Neural cell (in vitro differentiated cells): ENCODE measurements around the gene SLC25A42.

Experiments
- CTCF ChIP-seq: fragments of 450-650 bp; IDR thresholded peaks from 2 replicates; pipeline ENCODE4 v1.5.1; 2014; ENCODE audit warnings: antibody characterized with exemption, mild to moderate bottlenecking, moderate library complexity; ENCODE audit not compliant: poor library complexity, severe bottlenecking
- RAD21 ChIP-seq: fragments of 450-650 bp; conservative IDR thresholded peaks from 2 replicates; pipeline ENCODE4 v1.6.1; 2014; ENCODE audit warnings: antibody characterized with exemption, mild to moderate bottlenecking, moderate library complexity
- TAF1 ChIP-seq: IDR thresholded peaks from 2 replicates; pipeline ENCODE4 v1.6.1; 2012; ENCODE audit warnings: low read depth
- TF ChIP-seq, protein P1 (sequence below): IDR thresholded peaks from 2 replicates; pipeline ENCODE4 v1.6.1; 2012; ENCODE audit warnings: borderline replicate concordance

DNA sequence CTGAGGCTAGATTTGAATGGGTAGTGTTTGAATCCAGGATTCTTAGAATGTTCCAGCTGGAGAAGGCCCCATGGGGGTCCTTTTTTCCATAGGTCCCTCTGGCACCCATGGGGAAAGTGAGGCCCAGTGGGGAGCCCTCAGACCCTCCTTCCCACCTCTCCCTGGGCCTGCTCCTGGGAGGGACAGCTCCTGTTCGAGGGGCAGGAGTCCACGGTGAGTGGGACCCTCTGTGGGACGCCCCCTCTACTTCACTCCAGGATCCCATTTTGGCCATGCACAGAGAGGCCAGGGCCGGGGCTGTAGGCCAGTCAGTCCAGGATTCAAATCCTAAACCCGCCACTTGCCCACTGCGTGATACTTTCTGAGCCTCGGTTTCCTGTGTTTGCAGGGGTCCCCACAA lies 98.7 kb downstream of the SLC25A42 start:
- no peak for TF ChIP-seq CTCF
- no peak for TF ChIP-seq RAD21
- no peak for TF ChIP-seq TAF1
- TF ChIP-seq, protein P1, sequence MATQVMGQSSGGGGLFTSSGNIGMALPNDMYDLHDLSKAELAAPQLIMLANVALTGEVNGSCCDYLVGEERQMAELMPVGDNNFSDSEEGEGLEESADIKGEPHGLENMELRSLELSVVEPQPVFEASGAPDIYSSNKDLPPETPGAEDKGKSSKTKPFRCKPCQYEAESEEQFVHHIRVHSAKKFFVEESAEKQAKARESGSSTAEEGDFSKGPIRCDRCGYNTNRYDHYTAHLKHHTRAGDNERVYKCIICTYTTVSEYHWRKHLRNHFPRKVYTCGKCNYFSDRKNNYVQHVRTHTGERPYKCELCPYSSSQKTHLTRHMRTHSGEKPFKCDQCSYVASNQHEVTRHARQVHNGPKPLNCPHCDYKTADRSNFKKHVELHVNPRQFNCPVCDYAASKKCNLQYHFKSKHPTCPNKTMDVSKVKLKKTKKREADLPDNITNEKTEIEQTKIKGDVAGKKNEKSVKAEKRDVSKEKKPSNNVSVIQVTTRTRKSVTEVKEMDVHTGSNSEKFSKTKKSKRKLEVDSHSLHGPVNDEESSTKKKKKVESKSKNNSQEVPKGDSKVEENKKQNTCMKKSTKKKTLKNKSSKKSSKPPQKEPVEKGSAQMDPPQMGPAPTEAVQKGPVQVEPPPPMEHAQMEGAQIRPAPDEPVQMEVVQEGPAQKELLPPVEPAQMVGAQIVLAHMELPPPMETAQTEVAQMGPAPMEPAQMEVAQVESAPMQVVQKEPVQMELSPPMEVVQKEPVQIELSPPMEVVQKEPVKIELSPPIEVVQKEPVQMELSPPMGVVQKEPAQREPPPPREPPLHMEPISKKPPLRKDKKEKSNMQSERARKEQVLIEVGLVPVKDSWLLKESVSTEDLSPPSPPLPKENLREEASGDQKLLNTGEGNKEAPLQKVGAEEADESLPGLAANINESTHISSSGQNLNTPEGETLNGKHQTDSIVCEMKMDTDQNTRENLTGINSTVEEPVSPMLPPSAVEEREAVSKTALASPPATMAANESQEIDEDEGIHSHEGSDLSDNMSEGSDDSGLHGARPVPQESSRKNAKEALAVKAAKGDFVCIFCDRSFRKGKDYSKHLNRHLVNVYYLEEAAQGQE: no peak
